HepG2 (cell line): ENCODE measurements around the gene RHOC.

Source experiments
- CTCF ChIP-seq: sonication (generic); formaldehyde crosslinking; IDR thresholded peaks from 2 replicates; pipeline ENCODE4 v1.5.0; 2020; ENCODE audit warnings: mild to moderate bottlenecking, missing genetic modification reagents, moderate library complexity
- ZSCAN20 ChIP-seq: sonication (generic); formaldehyde crosslinking; IDR thresholded peaks from 2 replicates; pipeline ENCODE4 v1.4.0; 2020; ENCODE audit warnings: missing genetic modification reagents, mild to moderate bottlenecking, borderline replicate concordance

GRCh38 chr1:112694363-112694929, 12.5 kb downstream of the RHOC start:
- TF ChIP-seq ZSCAN20 (CRISPR knock-in tag) (no peak), CTCF (CRISPR knock-in tag) (no peak)
